Right ventricle myocardium inferior (tissue), 1 donor: ENCODE measurements around the gene TBC1D22A. TPM values are rescaled to one million over a fixed set of nuclear protein-coding genes. Genes with fewer than 3 reads are reported as not detected.
"Not testable (repeated sequence)": the region's sequence is repeated elsewhere in the genome, so short reads cannot be mapped to it uniquely, and the experiment has no call there.

ENCODE experiments used
- ATAC-seq: fragments of 200-7000 bp; cut with Tn5 transposase; one replicate; pipeline ENCODE4 v1.9.1; 2020; ENCODE audit warnings: mild to moderate bottlenecking, moderate library complexity
- DNase-seq: peaks from one replicate; pipeline ENCODE4 v3.0.0; 2021; ENCODE audit errors: missing footprints
- intact Hi-C: fragments of 100-400 bp; cut with DNase I; formaldehyde crosslinking; loops from one replicate; pipeline ENCODE4 v1.11.0; 2022
- total RNA-seq: library from RNA; stranded (reverse); fragmentation: NEBNext Ultra II Directional; extraction: Animal tissue kit (Norgen Biotek cat#: 25700); gene quantifications from one replicate; pipeline ENCODE4 v1.2.1, GENCODE V29; 2021
- donor health status: DM: no; HTN: yes; CAD: no; lungs with severe emphysema.

The TBC1D22A gene
- total RNA-seq, 1 donor from 2014 or later: 14.6 TPM

DNA sequence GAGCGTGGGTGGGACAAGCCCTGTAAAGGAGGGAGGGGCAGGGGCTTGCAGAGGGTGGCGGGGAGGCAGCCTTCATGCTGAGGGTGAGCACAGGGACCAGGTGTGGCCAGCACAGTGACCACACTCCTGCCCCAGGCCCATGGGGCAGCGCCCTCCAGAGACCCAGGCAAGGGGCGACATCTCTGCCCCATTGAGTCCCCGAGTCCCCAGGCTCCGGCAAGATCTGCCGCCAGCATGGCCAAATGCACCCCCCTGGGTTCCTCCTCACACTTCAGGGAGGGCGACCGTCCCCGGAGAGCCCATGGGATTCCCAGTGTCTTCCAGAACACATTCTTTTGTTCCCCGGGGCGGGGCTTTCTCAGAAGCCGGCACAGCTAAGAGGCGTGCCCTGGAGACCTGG lies 362.5 kb downstream of the TBC1D22A start:
- ATAC-seq: no peak
- intact Hi-C loops: no loop called here
- DNase-seq: no peak

DNA sequence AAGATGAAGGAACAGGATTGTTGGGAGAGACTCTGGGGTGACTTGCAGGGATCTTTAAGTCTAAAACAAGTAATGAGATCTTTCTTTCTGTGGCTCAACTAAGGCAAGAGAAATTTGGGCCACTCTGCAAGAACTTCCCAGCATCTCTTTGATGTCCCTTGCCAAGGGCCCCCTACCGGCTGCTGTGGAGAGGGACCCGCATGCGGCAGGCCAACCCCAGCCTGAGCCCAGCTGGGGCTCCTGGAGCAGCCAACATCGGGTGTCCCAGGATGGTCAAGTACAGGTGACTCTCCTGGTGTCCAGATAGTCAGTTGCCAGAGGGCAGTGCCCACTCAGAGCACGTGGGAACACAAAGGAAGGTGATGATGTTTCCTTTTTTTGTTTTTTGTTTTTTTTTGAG lies 363.2 kb downstream of the TBC1D22A start:
- ATAC-seq (no peak), DNase-seq (no peak)
- intact Hi-C loops: no loop called here

DNA sequence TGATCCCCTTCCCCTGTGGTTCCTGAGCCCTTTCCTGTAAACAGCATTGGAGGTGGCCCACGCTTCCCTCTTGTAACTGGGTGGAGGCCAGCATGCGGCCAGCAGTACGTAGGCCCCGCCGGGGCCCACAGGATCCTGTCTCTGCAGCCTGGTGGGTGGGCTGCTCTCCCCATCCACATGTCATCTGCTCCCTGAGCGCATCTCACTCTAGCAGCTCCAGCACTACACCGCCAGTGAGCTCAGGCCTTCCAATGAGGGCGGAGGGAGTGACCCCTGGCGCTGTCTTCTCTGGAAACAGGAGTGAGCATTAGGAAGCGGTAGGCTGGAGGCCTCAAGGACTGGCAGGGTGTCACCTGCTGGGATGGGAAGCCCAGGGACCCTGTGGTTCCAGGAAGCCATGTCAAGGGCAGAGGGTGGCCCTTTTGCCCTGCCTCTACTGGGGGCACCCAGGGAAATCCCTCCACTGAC lies 363.9 kb downstream of the TBC1D22A start:
- ATAC-seq (no peak), DNase-seq (no peak)
- intact Hi-C loops: no loop called here

DNA sequence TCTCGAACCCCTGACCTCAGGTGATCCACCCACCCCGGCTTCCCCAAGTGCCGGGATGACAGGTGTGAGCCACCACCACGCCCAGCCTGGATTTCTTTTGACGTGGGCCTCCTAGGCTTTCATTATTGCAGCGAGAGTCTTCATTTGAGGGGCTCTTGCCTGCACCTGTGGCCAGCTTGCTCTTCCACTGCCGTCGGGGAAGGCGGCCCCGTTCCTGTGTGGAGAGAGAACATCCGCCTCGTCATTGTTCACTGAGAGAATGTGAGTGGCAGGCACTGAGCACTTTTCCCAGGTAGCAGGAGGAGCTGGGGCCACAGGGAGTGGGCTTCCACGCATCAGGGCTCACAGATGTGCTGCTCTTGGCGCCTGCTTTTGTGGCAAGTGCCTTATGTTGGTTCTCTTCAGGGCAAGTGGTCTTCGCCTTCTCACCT lies 365.0 kb downstream of the TBC1D22A start:
- intact Hi-C loops: no loop called here
- ATAC-seq (no peak), DNase-seq (no peak)

DNA sequence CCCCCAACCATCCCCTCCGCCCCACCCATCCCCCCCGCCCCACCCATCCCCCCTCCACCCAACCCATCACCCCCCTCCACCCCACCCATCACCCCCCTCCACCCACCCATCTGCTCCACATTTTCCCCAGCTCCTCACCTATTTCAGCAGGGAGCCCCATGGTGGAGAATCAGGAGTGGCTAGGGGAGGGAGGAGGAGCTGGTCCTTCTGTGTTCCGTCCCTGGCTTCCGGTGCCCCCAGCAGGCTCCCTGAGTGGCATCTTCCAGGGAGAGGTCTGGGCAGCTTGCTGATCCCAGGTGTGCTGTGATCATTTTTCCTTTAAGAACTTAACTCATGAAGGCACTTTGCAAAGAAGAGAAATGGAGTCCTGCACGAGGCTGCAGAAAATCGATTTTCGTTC lies 365.8 kb downstream of the TBC1D22A start:
- DNase-seq (no peak), ATAC-seq (no peak)
- intact Hi-C loops: no loop called here

DNA sequence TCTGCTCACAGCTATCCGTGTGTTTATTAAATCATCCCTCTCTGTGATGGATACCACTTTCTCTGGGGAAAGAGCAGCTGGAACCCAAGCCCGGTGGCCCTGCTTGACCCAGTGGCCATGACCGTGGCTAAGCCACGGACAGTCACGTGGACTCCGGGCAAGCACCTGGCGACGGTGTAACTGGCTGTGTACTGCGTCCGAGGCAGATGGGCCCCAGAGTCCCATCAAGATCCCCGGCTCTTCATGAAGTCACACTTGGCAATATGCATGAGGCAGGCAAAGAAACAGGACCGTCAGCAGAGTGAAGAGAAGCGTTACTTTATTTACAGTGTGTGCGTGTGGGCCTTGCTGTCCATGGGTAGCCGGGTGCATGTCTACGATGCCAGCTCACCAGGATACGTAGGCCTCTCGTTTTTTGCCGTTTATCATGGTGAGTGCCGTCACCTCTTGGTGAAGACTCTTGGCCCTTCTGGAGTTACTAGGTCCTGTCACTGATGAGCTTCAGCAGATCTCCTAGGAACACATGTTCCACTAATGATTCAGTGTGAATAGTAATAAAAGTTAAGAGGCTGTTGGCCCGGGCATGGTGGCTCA lies 366.3 kb downstream of the TBC1D22A start:
- ATAC-seq (no peak), DNase-seq (no peak)
- intact Hi-C loops: no loop called here

DNA sequence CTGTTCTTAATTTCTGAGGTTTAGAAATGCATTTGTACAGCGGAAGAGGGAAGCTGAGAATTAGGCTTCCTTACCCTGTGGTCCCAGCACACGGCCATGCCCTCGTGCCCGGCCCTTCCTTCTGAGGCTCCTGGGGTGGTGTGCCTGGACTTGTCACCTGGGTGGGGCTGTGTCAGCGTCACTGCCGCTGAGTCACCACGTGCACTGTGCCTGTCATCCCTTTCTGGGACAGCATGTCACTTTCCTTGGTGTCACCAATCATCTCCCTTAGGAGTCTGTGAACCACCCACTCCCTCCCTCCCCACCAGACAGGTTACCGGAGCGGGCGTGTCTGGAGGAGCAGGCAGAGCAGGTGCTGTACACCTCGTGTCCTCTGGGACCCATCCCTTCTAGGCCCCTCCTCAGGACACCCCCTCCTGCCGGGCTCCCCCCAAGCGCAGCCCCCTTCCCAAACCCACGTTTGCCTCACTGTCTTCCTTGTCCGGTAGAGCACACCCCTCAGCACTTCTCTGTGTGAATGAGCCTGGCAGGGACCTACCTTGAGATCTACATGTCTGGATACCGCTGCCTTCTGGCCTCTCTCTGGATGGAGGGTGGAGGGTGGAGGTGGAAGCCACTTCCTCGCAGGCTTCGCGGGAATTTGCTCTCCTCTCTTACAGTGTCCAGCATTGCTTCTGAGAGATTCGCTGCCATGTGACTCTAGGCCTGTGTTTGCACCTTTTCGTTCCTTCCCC lies 367.6 kb downstream of the TBC1D22A start:
- intact Hi-C loops: no loop called here
- ATAC-seq (no peak), DNase-seq (no peak)

DNA sequence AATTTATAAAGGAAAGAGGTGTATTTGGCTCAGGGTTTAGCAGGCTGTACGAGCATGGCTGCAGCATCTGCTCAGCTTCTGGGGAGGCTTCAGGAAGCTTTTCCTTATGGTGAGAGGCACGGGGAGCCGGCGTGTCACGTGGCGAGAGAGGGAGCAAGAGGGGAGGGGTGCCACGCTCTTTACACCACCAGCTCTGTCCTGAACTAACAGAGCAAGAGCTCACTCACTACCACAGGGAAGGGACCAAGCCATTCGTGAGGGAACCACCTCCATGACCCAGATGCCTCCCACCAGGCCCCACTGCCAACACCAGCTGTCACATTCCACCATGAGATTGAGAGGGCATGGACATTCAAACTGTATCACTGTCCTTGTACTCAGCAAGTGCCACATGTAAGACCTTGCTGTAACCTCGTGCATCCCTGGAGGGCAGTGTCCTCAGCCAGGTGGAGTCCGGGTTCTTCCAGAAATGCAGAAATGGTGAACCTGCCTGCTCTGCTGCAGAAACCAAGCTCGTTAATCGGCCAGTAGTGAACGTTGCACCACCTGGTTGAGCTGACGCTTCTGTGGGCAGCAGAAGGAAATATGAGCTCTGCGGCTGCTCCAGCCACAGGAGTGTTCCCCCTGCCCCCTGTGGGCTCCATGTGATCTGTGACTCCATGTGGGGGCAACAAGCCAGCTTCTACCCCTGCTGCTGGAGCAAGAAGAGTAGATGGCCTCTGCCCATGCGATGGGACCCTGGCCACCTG lies 368.6 kb downstream of the TBC1D22A start:
- DNase-seq (no peak), ATAC-seq (no peak)
- intact Hi-C loops: no loop called here

DNA sequence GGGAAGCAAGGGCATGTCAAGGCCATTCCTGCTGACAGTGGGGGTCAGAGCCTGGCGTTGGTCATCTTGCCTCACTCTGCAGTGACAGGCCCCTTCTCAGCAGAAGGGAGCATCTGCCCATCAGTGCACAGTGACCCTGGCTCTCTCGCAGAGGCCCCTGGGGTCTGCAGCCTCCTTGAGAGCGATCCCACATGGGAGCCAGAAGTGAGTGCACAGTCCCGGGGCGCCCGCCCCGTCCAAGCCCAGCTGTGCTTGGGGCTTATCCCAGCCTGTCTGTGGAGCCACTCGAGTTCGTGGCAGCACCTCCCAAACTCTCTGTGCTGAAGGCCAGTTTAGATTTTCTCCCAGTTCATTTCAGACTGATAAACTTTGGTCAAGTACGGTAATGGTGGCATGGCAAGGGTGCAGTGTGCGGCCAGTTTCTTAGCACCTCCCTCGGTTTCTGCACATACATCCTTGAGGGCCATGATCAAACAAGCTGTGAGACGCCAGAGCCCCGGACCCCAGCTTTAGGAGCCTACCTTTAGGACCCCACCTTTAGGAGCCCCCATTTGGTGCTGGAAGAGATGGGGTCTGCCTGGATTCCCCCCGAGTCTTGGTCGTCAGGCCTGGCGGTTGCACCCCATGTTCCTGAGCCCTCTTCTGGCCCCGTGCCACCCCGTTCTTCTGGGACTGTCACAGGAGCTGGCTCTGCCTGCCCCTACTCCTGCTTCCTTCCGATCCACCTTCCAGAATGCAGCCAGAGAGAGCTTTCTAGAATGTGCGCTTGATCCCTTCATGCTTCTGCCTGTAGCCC lies 369.4 kb downstream of the TBC1D22A start:
- intact Hi-C loops: no loop called here
- DNase-seq: no peak

DNA sequence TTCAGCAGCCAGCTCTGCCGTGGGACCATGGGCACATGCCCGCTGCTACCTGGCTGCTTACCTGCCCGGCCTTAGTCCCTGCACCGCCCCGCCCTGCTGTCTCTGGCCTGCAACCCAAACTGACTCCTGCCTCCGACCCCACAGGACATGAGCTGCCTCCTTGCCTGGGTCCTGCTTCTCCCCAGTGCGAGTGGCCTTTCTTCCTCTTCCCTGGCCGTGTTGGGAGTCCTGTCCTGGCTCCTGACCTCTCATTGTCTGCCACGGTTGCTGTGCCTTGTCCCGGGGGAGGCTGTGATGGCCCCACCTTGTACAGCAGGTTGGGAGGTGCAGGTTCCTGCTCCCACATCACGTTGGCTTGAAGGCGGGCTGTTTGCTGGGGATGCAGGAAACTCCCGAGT lies 370.0 kb downstream of the TBC1D22A start:
- intact Hi-C loops: no loop called here
- no peak for ATAC-seq
- DNase-seq: no peak

More for the DNA sequence above, 369.4 kb downstream of the TBC1D22A start:
- no peak for ATAC-seq

DNA sequence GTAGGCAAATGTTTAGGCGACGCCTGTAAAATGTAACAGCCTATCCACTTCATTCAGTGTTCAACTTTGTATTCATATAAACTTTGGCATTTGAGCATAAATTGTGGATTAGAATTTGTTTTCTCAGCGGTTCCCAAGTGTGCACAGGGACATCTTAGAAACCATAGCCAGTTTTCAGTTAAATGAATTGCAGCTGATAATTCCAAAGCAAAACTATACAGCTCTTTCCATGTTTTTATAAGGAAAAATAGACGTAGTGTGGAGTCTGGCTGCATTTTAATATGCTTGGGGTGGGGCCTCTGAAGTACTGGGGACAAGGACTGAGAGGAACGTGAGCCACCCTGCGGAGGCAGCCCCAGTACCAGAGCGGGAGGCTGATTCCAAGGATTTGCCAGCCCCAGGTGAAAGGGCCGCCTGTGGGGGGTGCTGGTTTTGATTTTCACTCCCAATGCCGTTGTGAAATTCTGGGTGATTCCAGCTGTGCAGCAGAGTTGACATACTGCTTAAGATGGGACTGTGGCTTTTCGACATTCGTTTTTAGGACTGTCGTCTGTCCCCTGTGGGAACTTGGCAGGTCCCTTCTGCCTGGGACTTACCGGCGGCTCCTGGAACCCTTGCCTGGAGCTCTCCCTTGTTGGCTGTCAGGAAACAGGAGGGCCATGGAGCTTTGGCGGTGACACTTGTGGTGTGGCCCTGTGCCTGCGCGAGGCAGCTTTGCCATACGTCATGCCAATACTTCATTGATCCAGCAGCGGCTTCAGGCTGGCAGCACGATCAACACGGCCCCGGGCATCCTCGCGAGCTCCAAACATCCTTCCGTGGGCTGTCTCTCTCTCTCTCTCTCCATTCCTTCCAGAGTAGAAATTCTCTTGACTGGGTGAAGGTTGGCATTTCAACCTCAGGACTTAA lies 370.9 kb downstream of the TBC1D22A start:
- ATAC-seq (no peak), DNase-seq (no peak)
- intact Hi-C loops: no loop called here

DNA sequence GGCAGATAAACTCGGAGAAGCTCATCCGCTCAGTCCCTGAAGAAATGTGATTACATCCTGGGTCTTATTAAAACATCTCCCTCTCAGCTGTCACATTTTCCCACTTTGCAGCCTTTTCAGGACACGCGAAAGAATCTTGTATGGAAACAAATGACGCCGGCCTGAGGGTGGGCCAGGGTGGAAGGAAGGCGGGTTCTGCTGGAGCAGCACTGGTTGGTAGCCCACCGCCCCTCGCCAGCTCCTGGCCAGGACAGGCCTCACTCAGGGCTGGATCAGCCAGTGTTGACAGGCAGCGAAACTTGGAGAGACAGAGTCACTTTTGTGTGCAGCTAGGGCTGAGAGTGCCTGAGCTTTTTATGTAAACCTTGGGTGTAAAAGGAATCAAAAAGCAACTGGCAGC lies 371.8 kb downstream of the TBC1D22A start:
- intact Hi-C loops: no loop called here
- DNase-seq: peak; percentile 61
- ATAC-seq: no peak

DNA sequence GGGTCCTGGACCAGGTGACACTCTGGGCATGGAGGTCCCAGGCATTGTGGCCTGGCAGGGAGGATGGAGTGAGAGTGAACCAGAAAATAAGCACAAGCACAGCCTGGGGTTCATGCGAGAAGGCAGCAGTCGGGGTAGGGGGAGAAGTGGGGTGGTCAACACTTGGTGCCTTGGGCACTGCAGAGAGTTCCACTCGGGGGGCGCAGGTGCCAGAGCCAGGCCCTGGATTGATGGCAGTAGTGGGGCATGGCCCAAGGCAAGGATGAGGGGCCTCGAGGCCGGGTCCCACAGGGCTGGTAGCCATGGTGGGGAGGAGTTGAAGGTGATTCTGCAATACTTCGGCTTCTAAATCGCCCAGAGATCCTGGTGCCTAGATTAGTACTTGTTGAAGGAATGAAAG lies 372.9 kb downstream of the TBC1D22A start:
- DNase-seq (peak; percentile 52), ATAC-seq (no peak)
- intact Hi-C loops: no loop called here

DNA sequence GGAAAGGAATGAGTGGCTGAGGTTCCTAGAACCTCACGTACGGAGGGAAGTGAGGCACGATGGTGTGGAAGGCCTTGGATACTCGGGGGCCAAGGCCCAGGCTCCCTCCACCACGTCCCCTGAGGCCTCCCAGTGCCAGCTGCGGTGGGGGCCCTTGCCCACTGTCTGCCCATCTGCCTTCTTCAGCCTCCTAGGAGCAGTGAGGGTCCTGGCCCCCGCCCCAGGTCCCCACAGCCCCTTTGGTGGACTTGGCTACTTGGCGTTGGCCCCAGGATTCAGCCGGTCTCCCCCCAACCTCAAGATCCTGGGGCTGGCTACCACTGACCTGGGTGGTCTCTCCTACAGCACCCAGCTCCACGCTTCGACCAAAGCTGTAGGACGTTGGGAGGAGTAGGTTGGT lies 373.6 kb downstream of the TBC1D22A start:
- intact Hi-C loops: no loop called here
- ATAC-seq (no peak), DNase-seq (no peak)

DNA sequence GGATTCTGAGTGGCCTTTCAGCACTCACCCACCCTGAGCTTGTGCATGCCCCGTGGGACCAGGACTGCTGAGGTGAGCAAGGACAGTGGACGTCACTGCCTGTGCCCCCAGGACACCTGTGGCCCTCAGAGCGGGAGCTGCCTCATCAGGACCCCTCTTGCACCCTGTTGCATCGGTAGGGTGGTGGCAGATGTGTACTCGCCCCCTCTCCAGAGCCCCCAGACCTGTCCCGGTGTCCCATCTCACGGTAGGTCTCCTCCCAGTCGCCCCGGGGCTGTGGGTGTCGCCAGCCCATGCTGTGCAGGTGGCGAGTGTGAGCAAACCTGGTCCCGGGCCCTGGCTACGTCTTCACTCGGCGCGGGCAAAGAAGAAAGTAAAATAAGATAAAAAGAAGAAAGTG lies 374.2 kb downstream of the TBC1D22A start:
- intact Hi-C loops: no loop called here
- peak; percentile 55 for DNase-seq
- no peak for ATAC-seq

DNA sequence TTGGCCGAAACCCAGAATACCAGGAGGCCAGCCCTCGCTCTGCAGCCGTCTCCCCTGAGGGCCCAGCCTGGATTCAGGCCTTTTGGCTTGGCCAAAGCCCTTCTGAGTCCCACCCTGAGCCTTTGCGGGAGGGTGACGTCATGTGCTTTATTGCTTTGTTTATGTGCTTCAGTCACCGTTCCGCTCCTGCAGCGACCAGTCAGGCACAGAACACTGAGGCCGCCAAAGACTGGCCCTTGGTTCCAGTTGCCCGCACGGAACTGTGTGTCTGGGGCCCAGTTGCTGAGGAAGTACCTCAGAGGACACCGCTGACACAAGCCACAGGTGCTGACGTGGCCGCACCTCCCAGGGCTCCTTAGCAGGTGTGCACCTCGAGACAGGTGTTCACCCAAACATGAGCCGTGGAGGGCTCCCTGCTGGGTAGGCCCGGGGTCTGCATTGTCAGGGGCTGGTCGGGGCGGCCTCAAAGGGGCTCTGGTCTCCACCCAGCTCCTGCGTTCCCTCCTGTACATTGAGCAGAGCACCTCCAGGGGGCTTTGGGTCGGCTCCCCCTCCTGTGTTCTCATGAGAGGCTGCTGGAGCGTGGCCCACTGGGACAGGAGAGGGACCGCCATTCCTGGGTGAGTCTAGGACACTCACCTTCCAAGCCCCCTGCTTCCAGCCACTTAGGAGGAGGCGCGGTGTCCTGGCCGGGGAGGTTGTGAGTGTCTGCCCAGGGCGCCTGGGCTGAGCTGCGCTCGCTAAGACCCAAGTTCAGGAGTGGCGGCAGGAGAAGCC lies 376.8 kb downstream of the TBC1D22A start:
- ATAC-seq (no peak), DNase-seq (peak; percentile 54)
- intact Hi-C loops: no loop called here

DNA sequence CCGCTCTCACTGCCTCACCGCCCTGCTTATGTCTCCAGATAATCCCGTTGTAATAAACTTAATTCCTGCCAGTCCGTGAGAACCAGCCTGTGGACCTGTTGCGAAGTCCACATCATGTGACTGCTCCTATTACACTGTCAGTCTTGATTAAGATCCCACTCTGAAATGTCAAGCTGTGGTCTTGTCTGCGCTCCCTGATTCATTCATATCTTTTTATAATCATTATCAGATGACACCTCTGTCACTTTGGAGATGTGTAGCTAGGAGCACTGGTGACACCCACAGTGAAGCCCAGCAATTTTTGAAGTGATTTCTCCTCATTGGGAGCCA lies 377.3 kb downstream of the TBC1D22A start:
- intact Hi-C loops: no loop called here
- ATAC-seq (no peak), DNase-seq (no peak)

DNA sequence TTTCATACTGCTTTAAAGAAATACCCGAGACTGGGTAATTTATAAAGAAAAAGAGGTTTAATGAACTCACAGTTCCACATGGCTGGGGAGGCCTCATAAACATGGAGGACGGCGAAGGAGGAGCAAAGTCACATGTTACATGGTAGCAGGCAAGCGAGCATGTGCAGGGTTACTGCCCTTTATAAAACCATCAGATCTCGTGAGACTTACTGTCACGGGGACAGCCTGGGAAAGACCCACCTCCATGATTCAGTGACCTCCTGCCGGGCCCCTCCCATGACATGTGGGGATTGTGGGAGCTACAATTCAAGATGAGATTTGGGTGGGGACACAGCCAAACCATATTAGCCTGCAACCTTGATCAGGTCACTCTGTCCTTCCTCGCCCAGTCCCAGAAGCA lies 378.5 kb downstream of the TBC1D22A start:
- ATAC-seq, intact Hi-C loops: not testable (repeated sequence)
- DNase-seq: peak; percentile 42
